SK-N-SH (cell line): ENCODE results near the gene FIGN. TPM values are rescaled to one million over a fixed set of nuclear protein-coding genes. Genes with fewer than 3 reads are reported as not detected.
A peak's percentile ranks its signal among the peaks of the same experiment; 100 is the strongest.

ENCODE experiments used
- CTCF ChIA-PET: fragments of 300-600, 350-600 bp; formaldehyde crosslinking; extraction: SDS; loops from one replicate; lab custom pipeline; 2021; lab: Yijun Ruan, JAX
- POLR2A ChIA-PET: fragments of 350-600 bp; sonication (Branson Sonifier 250); formaldehyde crosslinking; extraction: SDS; loops from one replicate; lab custom pipeline; 2020; ENCODE audit warnings: antibody characterized with exemption, inconsistent platforms; lab: Yijun Ruan, JAX
- DNase-seq: peaks from one replicate; pipeline ENCODE4 v3.0.0; 2012
- H2AFZ ChIP-seq: fragments of 200-600 bp; sonication (generic); 2 replicates; pipeline ENCODE4 v1.8.1; 2016; ENCODE audit warnings: antibody characterized with exemption, mild to moderate bottlenecking, low read depth
- H3F3A ChIP-seq: fragments of 200-600 bp; sonication (generic); replicated peaks from 2 replicates; pipeline ENCODE3; 2016; ENCODE audit warnings: antibody characterized with exemption, mild to moderate bottlenecking; ENCODE audit not compliant: insufficient read depth
- H3K27ac ChIP-seq, 2 experiments: fragments of 200-500 bp in 1 of 2; fragments of 200-600 bp in 1 of 2; sonication (Bioruptor generic) in 1 of 2; sonication (generic), shearing (Covaris generic) in 1 of 2; 2 replicates each; pipeline versions ENCODE4 v1.5.1 to v1.6.1; 2014 to 2016; ENCODE audit warnings: low read depth in 2 of 2, inconsistent platforms in 1 of 2, low read length in 1 of 2, mild to moderate bottlenecking in 1 of 2, mixed read lengths in 1 of 2
- H3K27me3 ChIP-seq: fragments of 200-600 bp; sonication (generic), shearing (Covaris generic); 2 replicates; pipeline ENCODE4 v1.6.1; 2016; ENCODE audit warnings: mixed run types; ENCODE audit not compliant: insufficient read depth
- H3K36me3 ChIP-seq, 2 experiments: fragments of 200-500 bp in 1 of 2; fragments of 200-600 bp in 1 of 2; sonication (Bioruptor generic) in 1 of 2; sonication (generic) in 1 of 2; replicated peaks in 1 of 2; 2 replicates each; pipeline versions ENCODE3 to v1.5.1; 2014 to 2016; ENCODE audit warnings: low read length in 1 of 2, mild to moderate bottlenecking in 1 of 2; ENCODE audit not compliant: insufficient read depth in 2 of 2, control insufficient read depth in 1 of 2
- H3K4me1 ChIP-seq, 2 experiments: fragments of 200-500 bp in 1 of 2; fragments of 200-600 bp in 1 of 2; sonication (Bioruptor generic) in 1 of 2; sonication (generic), shearing (Covaris generic) in 1 of 2; 2 replicates each; pipeline versions ENCODE4 v1.5.1 to v1.6.1; 2014 to 2016; ENCODE audit warnings: low read depth in 1 of 2, low read length in 1 of 2, mixed run types in 1 of 2; ENCODE audit not compliant: insufficient read depth in 2 of 2, control insufficient read depth in 1 of 2
- H3K4me2 ChIP-seq: fragments of 200-600 bp; sonication (generic), shearing (Covaris generic); 2 replicates; pipeline ENCODE4 v1.6.1; 2017; ENCODE audit warnings: mixed run types
- H3K4me3 ChIP-seq, 2 experiments: fragments of 200-500 bp in 1 of 2; fragments of 200-600 bp in 1 of 2; sonication (Bioruptor generic) in 1 of 2; sonication (generic), shearing (Covaris generic) in 1 of 2; 2 replicates each; pipeline versions ENCODE4 v1.5.1 to v1.8.1; 2014 to 2016; ENCODE audit warnings: low read depth in 2 of 2, inconsistent platforms in 1 of 2, low read length in 1 of 2, mild to moderate bottlenecking in 1 of 2, mixed read lengths in 1 of 2, moderate library complexity in 1 of 2
- H3K79me2 ChIP-seq: fragments of 200-600 bp; sonication (generic); 2 replicates; pipeline ENCODE4 v1.8.1; 2017; ENCODE audit warnings: mild to moderate bottlenecking; ENCODE audit not compliant: insufficient read depth
- H3K9ac ChIP-seq: fragments of 200-600 bp; sonication (generic); 2 replicates; pipeline ENCODE4 v1.6.1; 2017; ENCODE audit warnings: mixed run types
- H3K9me2 ChIP-seq: fragments of 200-600 bp; sonication (generic); 2 replicates; pipeline ENCODE4 v1.6.1; 2017; ENCODE audit warnings: mixed run types
- H3K9me3 ChIP-seq: fragments of 200-600 bp; sonication (generic); 2 replicates; pipeline ENCODE4 v1.6.1; 2017; ENCODE audit warnings: mixed run types, mild to moderate bottlenecking, moderate library complexity
- H4K20me1 ChIP-seq: fragments of 200-600 bp; sonication (generic); 2 replicates; pipeline ENCODE4 v1.6.1; 2017; ENCODE audit warnings: mild to moderate bottlenecking, mixed run types; ENCODE audit not compliant: insufficient read depth
- CHD2 ChIP-seq: fragments of 150-350 bp; IDR thresholded peaks from 2 replicates; pipeline ENCODE4 v1.6.1; 2018; ENCODE audit warnings: low read length; ENCODE audit not compliant: partially characterized antibody
- ELF1 ChIP-seq: IDR thresholded peaks from 2 replicates; pipeline ENCODE4 v1.4.0; 2012
- EZH2phosphoT487 ChIP-seq: fragments of 200-600 bp; sonication (generic); IDR thresholded peaks from 2 replicates; pipeline ENCODE4 v1.6.1; 2017; ENCODE audit warnings: low read depth, mixed run types, mild to moderate bottlenecking, antibody characterized with exemption, moderate library complexity, borderline replicate concordance
- FOXJ3 ChIP-seq: sonication (generic); formaldehyde crosslinking; IDR thresholded peaks from 2 replicates; pipeline ENCODE4 v1.5.1; 2020; ENCODE audit warnings: mild to moderate bottlenecking, missing genetic modification reagents
- GABPA ChIP-seq: IDR thresholded peaks from 2 replicates; pipeline ENCODE4 v1.4.0; 2012; ENCODE audit warnings: low read depth, mild to moderate bottlenecking
- JUND ChIP-seq: IDR thresholded peaks from 2 replicates; pipeline ENCODE4 v1.4.0; 2012
- NRF1 ChIP-seq: IDR thresholded peaks from 2 replicates; pipeline ENCODE4 v1.6.1; 2012; ENCODE audit warnings: low read depth, mild to moderate bottlenecking, low read length
- POLR2AphosphoS5 ChIP-seq: IDR thresholded peaks from 2 replicates; pipeline ENCODE4 v1.6.1; 2012; ENCODE audit warnings: low read depth, low read length
- RAD21 ChIP-seq: IDR thresholded peaks from 2 replicates; pipeline ENCODE4 v1.6.1; 2012; ENCODE audit warnings: mild to moderate bottlenecking, low read length
- RCOR1 ChIP-seq: fragments of 150-350 bp; IDR thresholded peaks from 2 replicates; pipeline ENCODE4 v1.6.1; 2017; ENCODE audit warnings: antibody characterized with exemption, low read length
- RXRA ChIP-seq: IDR thresholded peaks from 2 replicates; pipeline ENCODE4 v1.4.0; 2012; ENCODE audit warnings: low read depth, mild to moderate bottlenecking, borderline replicate concordance
- SIN3A ChIP-seq: IDR thresholded peaks from 2 replicates; pipeline ENCODE4 v1.6.1; 2012; ENCODE audit warnings: low read depth, mild to moderate bottlenecking, low read length, moderate library complexity, borderline replicate concordance
- TAF1 ChIP-seq: IDR thresholded peaks from 2 replicates; pipeline ENCODE4 v1.6.1; 2012; ENCODE audit warnings: low read depth, mild to moderate bottlenecking, low read length, moderate library complexity, borderline replicate concordance
- TCF12 ChIP-seq: IDR thresholded peaks from 2 replicates; pipeline ENCODE4 v1.4.0; 2012
- TEAD4 ChIP-seq: IDR thresholded peaks from 2 replicates; pipeline ENCODE4 v1.4.0; 2012; ENCODE audit warnings: mild to moderate bottlenecking, borderline replicate concordance; ENCODE audit not compliant: insufficient read depth
- YY1 ChIP-seq: IDR thresholded peaks from 2 replicates; pipeline ENCODE4 v1.4.0; 2012; ENCODE audit warnings: low read depth, mild to moderate bottlenecking
- WGBS: methylation state at CpG from one replicate; pipeline ENCODE4 v1.1.6; 2017; ENCODE audit warnings: low lambda C conversion rate; 5-methylcytosine and 5-hydroxymethylcytosine counted together
- polyA plus RNA-seq, 3 experiments: library from polyadenylated mRNA; depleted of rRNA; stranded (reverse); fragments of >200 nt; gene quantifications; 2 replicates each; pipeline ENCODE4 v1.2.3, GENCODE V29; 2012
- TF ChIP-seq, protein P1 (sequence below): IDR thresholded peaks from 2 replicates; pipeline ENCODE4 v1.6.1; 2012; ENCODE audit warnings: mild to moderate bottlenecking, low read depth, low read length, moderate library complexity
- TF ChIP-seq, protein P2 (sequence below): IDR thresholded peaks from 2 replicates; pipeline ENCODE4; 2012

FIGN gene
- polyA plus RNA-seq, 1 of the 3 experiments (the other 2 are of a cell fraction), result 0.74 TPM

DNA sequence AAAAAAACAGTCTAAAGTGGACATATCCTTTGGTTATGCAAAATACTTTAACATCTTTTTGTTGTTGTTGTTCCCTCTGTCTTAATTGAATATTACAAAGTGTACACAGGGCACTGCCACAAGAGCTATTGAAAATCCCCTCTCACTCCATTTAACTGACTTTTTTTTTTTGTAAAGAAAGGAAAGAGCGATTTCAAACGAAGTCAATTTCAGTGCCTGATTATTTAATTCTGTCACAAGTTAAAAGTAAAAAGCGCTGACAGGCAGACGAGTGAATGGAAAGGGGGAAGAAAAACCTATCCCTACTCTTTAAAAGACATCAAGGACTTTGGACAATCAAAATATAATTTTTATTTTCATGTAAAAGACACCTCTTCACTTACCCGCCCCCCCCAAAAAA is 1.9 kb downstream of the FIGN start:
- Histone ChIP-seq H3K36me3 (no peaks in the 10 kb centered on the region), H2AFZ (peak overlapping the region; percentile 75; the same call in 1 of the 2 replicates), H3K9me3 (no peaks in the 10 kb centered on the region), H3F3A (peaks cover 8% of the 10 kb centered on the region), H4K20me1 (no peaks in the 10 kb centered on the region), H3K4me2 (peak overlapping the region; percentile 79), H3K4me3 (peak overlapping the region; percentile 67 to 75), H3K27ac (peak overlapping the region; percentile 21 to 89), H3K79me2 (peaks cover 23% of the 10 kb centered on the region; the same call in 1 of the 2 replicates), H3K4me1 (peaks cover 0 to 9% of the 10 kb centered on the region in 2 experiments; a peak in 2 of 4 replicates), H3K9ac (peak overlapping the region; percentile 51; the same call in 1 of the 2 replicates), H3K27me3 (no peaks in the 10 kb centered on the region), H3K9me2 (no peaks in the 10 kb centered on the region)
- TF ChIP-seq TEAD4, result no peak
- TF ChIP-seq RXRA, result no peak
- TF ChIP-seq NRF1, result no peak
- TF ChIP-seq YY1, result no peak
- TF ChIP-seq, protein P1, sequence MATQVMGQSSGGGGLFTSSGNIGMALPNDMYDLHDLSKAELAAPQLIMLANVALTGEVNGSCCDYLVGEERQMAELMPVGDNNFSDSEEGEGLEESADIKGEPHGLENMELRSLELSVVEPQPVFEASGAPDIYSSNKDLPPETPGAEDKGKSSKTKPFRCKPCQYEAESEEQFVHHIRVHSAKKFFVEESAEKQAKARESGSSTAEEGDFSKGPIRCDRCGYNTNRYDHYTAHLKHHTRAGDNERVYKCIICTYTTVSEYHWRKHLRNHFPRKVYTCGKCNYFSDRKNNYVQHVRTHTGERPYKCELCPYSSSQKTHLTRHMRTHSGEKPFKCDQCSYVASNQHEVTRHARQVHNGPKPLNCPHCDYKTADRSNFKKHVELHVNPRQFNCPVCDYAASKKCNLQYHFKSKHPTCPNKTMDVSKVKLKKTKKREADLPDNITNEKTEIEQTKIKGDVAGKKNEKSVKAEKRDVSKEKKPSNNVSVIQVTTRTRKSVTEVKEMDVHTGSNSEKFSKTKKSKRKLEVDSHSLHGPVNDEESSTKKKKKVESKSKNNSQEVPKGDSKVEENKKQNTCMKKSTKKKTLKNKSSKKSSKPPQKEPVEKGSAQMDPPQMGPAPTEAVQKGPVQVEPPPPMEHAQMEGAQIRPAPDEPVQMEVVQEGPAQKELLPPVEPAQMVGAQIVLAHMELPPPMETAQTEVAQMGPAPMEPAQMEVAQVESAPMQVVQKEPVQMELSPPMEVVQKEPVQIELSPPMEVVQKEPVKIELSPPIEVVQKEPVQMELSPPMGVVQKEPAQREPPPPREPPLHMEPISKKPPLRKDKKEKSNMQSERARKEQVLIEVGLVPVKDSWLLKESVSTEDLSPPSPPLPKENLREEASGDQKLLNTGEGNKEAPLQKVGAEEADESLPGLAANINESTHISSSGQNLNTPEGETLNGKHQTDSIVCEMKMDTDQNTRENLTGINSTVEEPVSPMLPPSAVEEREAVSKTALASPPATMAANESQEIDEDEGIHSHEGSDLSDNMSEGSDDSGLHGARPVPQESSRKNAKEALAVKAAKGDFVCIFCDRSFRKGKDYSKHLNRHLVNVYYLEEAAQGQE, result no peak
- TF ChIP-seq EZH2phosphoT487, result no peak
- TF ChIP-seq ELF1, result no peak
- TF ChIP-seq RAD21, result no peak
- no peak for TF ChIP-seq TAF1
- TF ChIP-seq SIN3A, result no peak
- no peak for TF ChIP-seq TCF12
- no peak for TF ChIP-seq JUND
- no peak for TF ChIP-seq RCOR1
- TF ChIP-seq FOXJ3 (CRISPR knock-in tag), result no peak
- no peak for TF ChIP-seq POLR2AphosphoS5
- no peak for TF ChIP-seq CHD2
- no peak for TF ChIP-seq GABPA
- TF ChIP-seq, protein P2, sequence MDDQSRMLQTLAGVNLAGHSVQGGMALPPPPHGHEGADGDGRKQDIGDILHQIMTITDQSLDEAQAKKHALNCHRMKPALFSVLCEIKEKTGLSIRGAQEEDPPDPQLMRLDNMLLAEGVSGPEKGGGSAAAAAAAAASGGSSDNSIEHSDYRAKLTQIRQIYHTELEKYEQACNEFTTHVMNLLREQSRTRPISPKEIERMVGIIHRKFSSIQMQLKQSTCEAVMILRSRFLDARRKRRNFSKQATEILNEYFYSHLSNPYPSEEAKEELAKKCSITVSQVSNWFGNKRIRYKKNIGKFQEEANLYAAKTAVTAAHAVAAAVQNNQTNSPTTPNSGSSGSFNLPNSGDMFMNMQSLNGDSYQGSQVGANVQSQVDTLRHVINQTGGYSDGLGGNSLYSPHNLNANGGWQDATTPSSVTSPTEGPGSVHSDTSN, result no peak
- no peak for DNase-seq
- CTCF ChIA-PET, result interaction anchor here (0.8 to 1.3 kb wide), 4 partner anchors 12 to 346 kb away, joined by 3 to 4 read pairs (median 3); no protein-coding TSS in a partner anchor
- POLR2A ChIA-PET, result no interaction called here
- 53% methylated on average over 5 of the region's 5 CpGs for WGBS
